Kidney epithelial cell (primary cell): ENCODE results near the gene ERMAP. TPM values are rescaled to one million over a fixed set of nuclear protein-coding genes. Genes with fewer than 3 reads are reported as not detected.
"Not testable (repeated sequence)": the region's sequence is repeated elsewhere in the genome, so short reads cannot be mapped to it uniquely, and the experiment has no call there.

Experiments
- DNase-seq: peaks from one replicate; pipeline ENCODE4 v3.0.0-alpha.2; 2010; ENCODE audit warnings: low read depth
- H3K27me3 ChIP-seq: 2 replicates; pipeline ENCODE4 v1.6.0; 2011; ENCODE audit warnings: low read length; ENCODE audit not compliant: control insufficient read depth, insufficient read depth
- H3K36me3 ChIP-seq: 2 replicates; pipeline ENCODE4 v1.5.1; 2011; ENCODE audit warnings: low read length; ENCODE audit not compliant: control insufficient read depth, insufficient read depth
- H3K4me3 ChIP-seq: 2 replicates; pipeline ENCODE4 v1.5.1; 2011; ENCODE audit warnings: low read depth, mild to moderate bottlenecking, control low read depth, low read length
- total RNA-seq: library from RNA; depleted of rRNA; stranded (reverse); fragments of >200 nt; gene quantifications from 2 replicates; pipeline ENCODE4 v1.2.3, GENCODE V29; 2015
- TF ChIP-seq, protein P1 (sequence below): IDR thresholded peaks from 2 replicates; pipeline ENCODE4 v1.5.1; 2011; ENCODE audit warnings: mild to moderate bottlenecking, moderate library complexity, low read length, control low read depth, inconsistent platforms; ENCODE audit not compliant: insufficient read depth, poor library complexity, severe bottlenecking

The ERMAP gene
- total RNA-seq, 1 donor from 2014 or later: 8.9 TPM

DNA sequence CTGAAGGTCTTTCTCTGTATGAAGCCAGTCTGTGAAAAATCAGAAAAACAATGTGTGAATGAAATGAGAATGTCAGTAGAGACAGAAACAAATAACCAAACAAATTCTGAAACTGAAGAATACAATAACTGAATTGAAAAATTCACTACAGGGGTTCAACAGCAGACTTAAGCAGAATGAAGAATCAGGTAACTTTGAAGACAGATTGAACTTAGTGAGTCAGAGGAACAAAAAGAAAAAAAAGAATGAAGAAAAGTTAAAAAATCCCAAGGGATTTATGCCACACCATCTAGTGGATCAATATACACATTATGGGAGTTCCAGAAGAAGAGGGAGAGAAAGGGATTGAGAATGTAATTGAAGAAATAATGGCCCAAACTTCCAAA is 44.1 kb downstream of the ERMAP start:
- Histone ChIP-seq H3K27me3 (no peaks in the 10 kb centered on the region), H3K36me3 (no peaks in the 10 kb centered on the region), H3K4me3 (no peak overlapping the region)
- TF ChIP-seq, protein P1, sequence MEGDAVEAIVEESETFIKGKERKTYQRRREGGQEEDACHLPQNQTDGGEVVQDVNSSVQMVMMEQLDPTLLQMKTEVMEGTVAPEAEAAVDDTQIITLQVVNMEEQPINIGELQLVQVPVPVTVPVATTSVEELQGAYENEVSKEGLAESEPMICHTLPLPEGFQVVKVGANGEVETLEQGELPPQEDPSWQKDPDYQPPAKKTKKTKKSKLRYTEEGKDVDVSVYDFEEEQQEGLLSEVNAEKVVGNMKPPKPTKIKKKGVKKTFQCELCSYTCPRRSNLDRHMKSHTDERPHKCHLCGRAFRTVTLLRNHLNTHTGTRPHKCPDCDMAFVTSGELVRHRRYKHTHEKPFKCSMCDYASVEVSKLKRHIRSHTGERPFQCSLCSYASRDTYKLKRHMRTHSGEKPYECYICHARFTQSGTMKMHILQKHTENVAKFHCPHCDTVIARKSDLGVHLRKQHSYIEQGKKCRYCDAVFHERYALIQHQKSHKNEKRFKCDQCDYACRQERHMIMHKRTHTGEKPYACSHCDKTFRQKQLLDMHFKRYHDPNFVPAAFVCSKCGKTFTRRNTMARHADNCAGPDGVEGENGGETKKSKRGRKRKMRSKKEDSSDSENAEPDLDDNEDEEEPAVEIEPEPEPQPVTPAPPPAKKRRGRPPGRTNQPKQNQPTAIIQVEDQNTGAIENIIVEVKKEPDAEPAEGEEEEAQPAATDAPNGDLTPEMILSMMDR: no peak
- DNase-seq: no peak

DNA sequence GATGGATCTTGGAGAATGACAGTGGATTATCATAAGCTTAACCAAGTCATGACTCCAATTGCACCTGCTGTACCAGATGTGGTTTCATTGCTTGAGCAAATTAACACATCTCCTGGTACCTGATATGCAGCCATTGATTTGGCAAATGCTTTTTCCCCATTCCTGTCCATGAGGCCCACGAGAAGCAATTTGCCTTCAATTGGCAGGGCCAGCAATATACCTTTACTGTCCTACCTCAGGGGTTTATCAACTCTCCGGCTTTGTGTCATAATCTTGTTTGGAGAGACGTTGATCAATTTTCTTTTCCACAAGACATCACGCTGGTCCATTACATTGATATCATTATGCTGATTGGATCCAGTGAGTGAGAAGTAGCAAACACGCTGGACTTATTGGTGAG is 49.6 kb downstream of the ERMAP start:
- TF ChIP-seq, protein P1: no peak
- no peak for DNase-seq
- Histone ChIP-seq H3K27me3 (no peaks in the 10 kb centered on the region), H3K36me3 (no peaks in the 10 kb centered on the region), H3K4me3 (no peak overlapping the region)

DNA sequence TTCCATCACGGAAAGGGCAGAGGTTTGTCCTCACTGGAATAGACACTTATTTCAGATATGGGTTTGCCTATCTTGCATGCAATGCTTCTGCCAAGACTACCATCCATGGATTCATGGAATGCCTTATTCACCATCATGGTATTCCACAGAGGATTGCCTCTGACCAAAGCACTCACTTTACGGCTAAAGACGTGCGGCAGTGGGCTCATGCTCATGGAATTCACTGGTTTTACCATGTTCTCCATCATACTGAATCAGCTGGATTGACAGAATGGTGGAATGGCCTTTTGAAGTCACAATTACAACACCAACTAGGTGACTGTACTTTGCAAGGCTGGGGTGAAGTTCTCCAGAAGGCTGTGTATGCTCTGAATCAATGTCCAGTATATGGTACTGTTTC is 51.5 kb downstream of the ERMAP start:
- not testable (repeated sequence) for H3K36me3 ChIP-seq, DNase-seq

DNA sequence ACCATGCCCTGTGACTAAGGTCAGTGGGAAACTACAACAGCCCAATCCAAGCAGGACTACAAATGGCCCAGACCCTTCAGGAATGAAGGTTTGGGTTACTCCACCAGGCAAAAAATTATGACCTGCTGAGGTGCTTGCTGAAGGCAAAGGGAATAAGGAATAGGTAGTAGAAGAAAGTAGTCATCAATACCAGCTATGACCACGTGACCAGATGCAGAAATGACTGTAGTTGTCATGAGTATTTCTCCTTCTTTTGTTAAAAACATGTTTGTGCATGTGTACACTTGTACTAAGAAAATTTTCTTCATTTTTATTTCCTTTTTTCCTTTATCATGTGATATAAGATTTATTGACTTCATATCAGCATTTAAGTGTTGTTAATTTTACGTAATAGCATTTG is 52.3 kb downstream of the ERMAP start:
- not testable (repeated sequence) for H3K36me3 ChIP-seq, H3K27me3 ChIP-seq, H3K4me3 ChIP-seq, DNase-seq

More for the DNA sequence above, 51.5 kb downstream of the ERMAP start:
- H3K27me3 ChIP-seq, H3K4me3 ChIP-seq: not testable (repeated sequence)

DNA sequence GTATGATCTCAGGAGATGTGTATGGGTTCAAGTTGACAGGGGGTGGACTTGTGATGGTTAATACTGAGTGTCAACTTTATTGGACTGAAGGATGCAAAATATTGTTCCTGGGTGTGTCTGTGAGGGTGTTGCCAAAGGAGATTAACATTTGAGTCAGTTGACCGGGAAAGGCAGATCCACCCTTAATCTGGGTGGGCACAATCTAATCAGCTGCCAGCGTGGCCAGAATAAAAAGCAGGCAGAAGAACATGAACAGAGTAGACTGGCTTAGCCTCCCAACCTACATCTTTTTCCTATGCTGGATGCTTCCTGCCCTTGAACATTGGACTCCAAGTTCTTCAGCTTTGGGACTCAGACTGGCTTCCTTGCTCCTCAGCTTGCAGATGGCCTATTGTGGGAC is 52.8 kb downstream of the ERMAP start:
- DNase-seq, H3K27me3 ChIP-seq, H3K36me3 ChIP-seq, H3K4me3 ChIP-seq: not testable (repeated sequence)

DNA sequence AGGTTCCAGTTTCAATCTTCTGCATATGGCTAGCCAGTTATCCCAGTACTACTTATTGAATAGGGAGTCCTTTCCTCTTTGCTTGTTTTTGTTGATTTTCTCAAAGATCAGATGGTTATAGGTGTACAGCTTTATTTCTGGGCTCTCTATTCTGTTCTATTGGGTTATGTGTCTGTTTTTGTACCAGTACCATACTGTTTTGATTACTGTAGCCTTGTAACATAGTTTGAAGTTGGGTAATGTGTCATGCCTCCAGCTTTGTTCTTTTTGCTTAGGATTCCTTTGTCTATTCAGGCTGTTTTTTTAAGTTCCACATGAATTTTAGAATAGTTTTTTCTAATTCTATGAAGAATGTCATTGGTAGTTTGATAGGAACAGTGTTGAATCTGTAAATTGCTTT is 56.2 kb downstream of the ERMAP start:
- H3K36me3 ChIP-seq, H3K4me3 ChIP-seq, DNase-seq, H3K27me3 ChIP-seq: not testable (repeated sequence)

DNA sequence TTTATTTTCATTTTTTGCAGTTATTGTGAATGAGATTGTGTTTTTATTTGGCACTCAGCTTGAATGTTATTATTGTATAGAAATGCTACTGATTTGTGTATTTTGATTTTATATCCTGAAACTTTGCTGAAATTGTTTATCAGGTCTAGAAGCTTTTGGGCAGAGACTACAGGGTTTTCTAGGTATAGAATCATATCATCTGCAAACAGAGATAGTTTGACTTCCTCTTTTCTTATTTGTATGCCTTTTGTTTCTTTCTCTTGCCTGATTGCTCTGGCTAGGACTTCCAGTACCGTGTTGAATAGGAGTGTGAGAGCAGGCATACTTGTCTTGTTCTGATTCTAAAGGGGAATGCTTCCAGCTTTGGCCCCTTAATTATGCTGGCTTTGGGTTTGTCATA is 56.7 kb downstream of the ERMAP start:
- TF ChIP-seq, protein P1: no peak
- H3K36me3 ChIP-seq: no peaks in the 10 kb centered on the region
- DNase-seq: no peak
- peaks cover 2% of the 10 kb centered on the region for H3K27me3 ChIP-seq
- no peak overlapping the region for H3K4me3 ChIP-seq

DNA sequence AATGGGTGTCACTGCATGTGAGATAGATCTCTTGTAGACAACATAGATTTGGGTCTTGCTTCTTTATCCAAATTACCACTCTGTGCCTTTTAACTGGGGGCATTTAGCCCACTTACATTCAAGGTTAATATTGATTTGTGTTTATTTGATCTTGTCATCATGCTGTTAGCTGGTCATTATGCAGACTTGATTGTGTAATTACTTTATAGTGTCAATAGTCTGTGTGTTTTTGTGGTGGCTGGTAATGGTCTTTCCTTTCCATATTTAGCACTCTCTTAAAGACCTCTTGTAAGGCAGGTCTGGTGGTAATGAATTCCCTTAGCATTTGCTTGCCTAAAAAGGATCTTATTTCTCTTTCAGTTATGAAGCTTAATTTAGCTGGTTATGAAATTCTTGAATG is 59.1 kb downstream of the ERMAP start:
- no peak overlapping the region for H3K4me3 ChIP-seq
- H3K36me3 ChIP-seq: no peaks in the 10 kb centered on the region
- TF ChIP-seq, protein P1: no peak
- no peak for DNase-seq
- H3K27me3 ChIP-seq: peaks cover 4% of the 10 kb centered on the region
